ENCODE results near the gene MYL6B. TPM values are rescaled to one million over a fixed set of nuclear protein-coding genes. Genes with fewer than 3 reads are reported as not detected.

Gene MYL6B
- total and polyA plus RNA-seq, 2 donors (not counting 3 experiments of a cell fraction or from before 2014, with no cell fraction given): 135 to 185 TPM

DNA sequence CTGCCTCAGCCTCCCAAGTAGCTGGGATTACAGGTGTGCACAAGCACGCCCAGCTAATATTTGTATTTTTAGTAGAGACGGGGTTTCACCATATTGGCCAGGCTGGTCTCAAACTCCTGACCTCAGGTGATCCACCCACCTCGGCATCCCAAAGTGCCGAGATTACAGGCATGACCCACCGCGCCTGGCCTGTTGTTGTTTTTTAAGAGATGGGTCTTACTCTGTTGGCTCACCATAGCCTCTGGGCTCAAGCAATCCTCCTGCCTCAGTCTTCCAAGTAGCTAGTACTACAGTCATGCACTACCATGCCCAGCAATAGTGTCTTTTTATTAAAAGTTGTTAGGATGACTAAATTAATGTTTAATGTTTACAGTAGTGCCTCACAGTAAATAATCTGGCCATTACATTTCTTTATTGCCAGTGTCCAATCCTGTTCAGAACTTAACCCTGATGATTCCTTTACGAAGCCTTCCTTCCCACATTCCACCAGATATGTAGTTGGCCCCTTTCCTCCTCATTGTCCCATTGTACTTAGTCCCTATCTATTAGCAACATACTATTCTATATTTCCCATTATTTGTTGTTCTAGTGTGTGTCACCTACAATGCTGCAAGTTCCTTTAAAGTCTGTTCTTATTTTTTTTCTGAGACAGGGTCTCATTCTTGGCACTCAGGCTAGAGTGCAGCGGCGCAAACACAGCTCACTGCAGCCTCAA, 45.7 kb downstream of the MYL6B start:
- peak overlapping the region; percentile 68 for H3K9ac ChIP-seq (replicated peaks; ENCODE audit: extremely low read depth, insufficient read depth, low read length)
- H3K79me2 ChIP-seq (ENCODE audit: control insufficient read depth, insufficient read depth, low read length): no peaks in the 10 kb centered on the region
- BruUV-seq (replicated peaks): no TSS peak
- TF ChIP-seq, protein P1, sequence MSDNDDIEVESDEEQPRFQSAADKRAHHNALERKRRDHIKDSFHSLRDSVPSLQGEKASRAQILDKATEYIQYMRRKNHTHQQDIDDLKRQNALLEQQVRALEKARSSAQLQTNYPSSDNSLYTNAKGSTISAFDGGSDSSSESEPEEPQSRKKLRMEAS (IDR thresholded peaks at IDR 0.05; ENCODE audit: insufficient read depth, insufficient read length): no peak
- no peak for TF ChIP-seq MYC (IDR thresholded peaks at IDR 0.05; ENCODE audit: low read depth, low read length)
- TF ChIP-seq POLR2AphosphoS5 (IDR thresholded peaks at IDR 0.05; ENCODE audit: insufficient read depth, low read depth, low read length): peak; percentile 34
- TF ChIP-seq JUN (IDR thresholded peaks at IDR 0.05; ENCODE audit: borderline replicate concordance, insufficient read depth, insufficient read length, low read depth): peak; percentile 79
- TF ChIP-seq GATA2 (IDR thresholded peaks at IDR 0.05; ENCODE audit: insufficient read depth, insufficient read length, low read depth, low read length): peak; percentile 67
- no peaks in the 10 kb centered on the region for H3K27me3 ChIP-seq (ENCODE audit: control insufficient read depth in 2 of 2, insufficient read depth in 2 of 2, low read length in 2 of 2)
- no peak overlapping the region for H3K4me3 ChIP-seq (replicated peaks in 1 of 3; ENCODE audit: insufficient read depth in 1 of 3, low read depth in 1 of 3, low read length in 3 of 3)
- dilution Hi-C loops (cut with MboI; ENCODE audit: extremely low pct_ligation_motif_present, low sequenced_read_pairs) (no loop called here), intact Hi-C loops (cut with micrococcal nuclease) (loop anchor here (1.0 kb wide), 3 partner anchors 8 to 102 kb away; partner anchors contain the start of genes CS and NABP2)
- FAIRE-seq (peak; percentile 79), DNase-seq (ENCODE audit: low read depth, low spot score) (peak; percentile 96)
- POLR2A ChIA-PET: interaction anchor here (1.1 to 4.5 kb wide), 2 partner anchors 23 to 102 kb away, joined by 3 to 37 read pairs; partner anchors contain the start of genes CS and RNF41
- H3K4me2 ChIP-seq (ENCODE audit: insufficient read depth, low read length): peak overlapping the region; percentile 14
- H3K27ac ChIP-seq (ENCODE audit: insufficient read depth, low read depth, low read length): peak overlapping the region; percentile 97
- H2AFZ ChIP-seq (ENCODE audit: low read depth, low read length): no peak overlapping the region
- no peaks in the 10 kb centered on the region for H3K9me1 ChIP-seq (replicated peaks; ENCODE audit: control insufficient read depth, extremely low read depth, insufficient read depth, low read length)
- no peaks in the 10 kb centered on the region for H4K20me1 ChIP-seq (replicated peaks; ENCODE audit: control insufficient read depth, extremely low read depth, insufficient read depth, low read length)
- H3K4me1 ChIP-seq (ENCODE audit: control insufficient read depth, extremely low read depth, insufficient read depth, low read length): peaks cover 32% of the 10 kb centered on the region
- no peaks in the 10 kb centered on the region for H3K36me3 ChIP-seq (ENCODE audit: control insufficient read depth in 2 of 2, extremely low read depth in 1 of 2, insufficient read depth in 2 of 2, low read length in 2 of 2)
- CTCF ChIA-PET: interaction anchor here (1.4 to 4.5 kb wide), 3 partner anchors 9 to 24 kb away, joined by 4 to 42 read pairs (median 18); partner anchors contain the start of genes RNF41 and SMARCC2
- H3K9me3 ChIP-seq (replicated peaks; ENCODE audit: control insufficient read depth, insufficient read depth, low read length): no peaks in the 10 kb centered on the region

DNA sequence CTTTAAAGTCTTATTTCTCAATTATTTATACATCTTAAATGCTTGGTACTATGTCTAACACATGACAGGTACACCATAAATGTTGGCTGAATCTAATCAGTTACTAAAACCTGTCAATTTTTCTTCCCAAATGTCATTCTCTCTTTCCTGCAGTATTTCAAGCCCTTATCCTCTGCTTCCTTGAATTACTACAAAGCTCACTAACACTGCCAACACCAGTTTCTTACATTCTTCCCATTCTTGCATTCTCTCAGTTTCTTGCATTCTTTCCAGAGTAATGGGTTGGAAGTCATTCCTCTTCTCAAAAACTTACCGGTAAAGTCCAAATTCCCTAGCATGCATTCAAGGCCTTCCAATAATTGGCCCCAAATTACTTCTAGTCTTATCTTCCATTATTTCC, 46.4 kb downstream of the MYL6B start:
- Histone ChIP-seq H3K4me1 (ENCODE audit: control insufficient read depth, extremely low read depth, insufficient read depth, low read length) (peaks cover 32% of the 10 kb centered on the region), H3K79me2 (ENCODE audit: control insufficient read depth, insufficient read depth, low read length) (no peaks in the 10 kb centered on the region), H3K36me3 (ENCODE audit: control insufficient read depth in 2 of 2, extremely low read depth in 1 of 2, insufficient read depth in 2 of 2, low read length in 2 of 2) (no peaks in the 10 kb centered on the region), H3K4me3 (replicated peaks in 1 of 3; ENCODE audit: insufficient read depth in 1 of 3, low read depth in 1 of 3, low read length in 3 of 3) (no peak overlapping the region), H3K9me1 (replicated peaks; ENCODE audit: control insufficient read depth, extremely low read depth, insufficient read depth, low read length) (no peaks in the 10 kb centered on the region), H3K9ac (replicated peaks; ENCODE audit: extremely low read depth, insufficient read depth, low read length) (peak overlapping the region; percentile 59), H4K20me1 (replicated peaks; ENCODE audit: control insufficient read depth, extremely low read depth, insufficient read depth, low read length) (no peaks in the 10 kb centered on the region), H2AFZ (ENCODE audit: low read depth, low read length) (no peak overlapping the region), H3K9me3 (replicated peaks; ENCODE audit: control insufficient read depth, insufficient read depth, low read length) (no peaks in the 10 kb centered on the region), H3K27ac (ENCODE audit: insufficient read depth, low read depth, low read length) (peak overlapping the region; percentile 97), H3K4me2 (ENCODE audit: insufficient read depth, low read length) (peak overlapping the region; percentile 48), H3K27me3 (ENCODE audit: control insufficient read depth in 2 of 2, insufficient read depth in 2 of 2, low read length in 2 of 2) (no peaks in the 10 kb centered on the region)
- intact Hi-C loops (cut with micrococcal nuclease) (loop anchor here (1.0 kb wide), 2 partner anchors 7 to 101 kb away; partner anchors contain the start of gene CS), dilution Hi-C loops (cut with MboI; ENCODE audit: extremely low pct_ligation_motif_present, low sequenced_read_pairs) (no loop called here)
- TF ChIP-seq, protein P2, sequence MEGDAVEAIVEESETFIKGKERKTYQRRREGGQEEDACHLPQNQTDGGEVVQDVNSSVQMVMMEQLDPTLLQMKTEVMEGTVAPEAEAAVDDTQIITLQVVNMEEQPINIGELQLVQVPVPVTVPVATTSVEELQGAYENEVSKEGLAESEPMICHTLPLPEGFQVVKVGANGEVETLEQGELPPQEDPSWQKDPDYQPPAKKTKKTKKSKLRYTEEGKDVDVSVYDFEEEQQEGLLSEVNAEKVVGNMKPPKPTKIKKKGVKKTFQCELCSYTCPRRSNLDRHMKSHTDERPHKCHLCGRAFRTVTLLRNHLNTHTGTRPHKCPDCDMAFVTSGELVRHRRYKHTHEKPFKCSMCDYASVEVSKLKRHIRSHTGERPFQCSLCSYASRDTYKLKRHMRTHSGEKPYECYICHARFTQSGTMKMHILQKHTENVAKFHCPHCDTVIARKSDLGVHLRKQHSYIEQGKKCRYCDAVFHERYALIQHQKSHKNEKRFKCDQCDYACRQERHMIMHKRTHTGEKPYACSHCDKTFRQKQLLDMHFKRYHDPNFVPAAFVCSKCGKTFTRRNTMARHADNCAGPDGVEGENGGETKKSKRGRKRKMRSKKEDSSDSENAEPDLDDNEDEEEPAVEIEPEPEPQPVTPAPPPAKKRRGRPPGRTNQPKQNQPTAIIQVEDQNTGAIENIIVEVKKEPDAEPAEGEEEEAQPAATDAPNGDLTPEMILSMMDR (IDR thresholded peaks at IDR 0.05; ENCODE audit: extremely low read depth in 1 of 2, insufficient read depth in 1 of 2, low read depth in 1 of 2, low read length in 2 of 2): no peak
- no peak for TF ChIP-seq EZH2 (IDR thresholded peaks at IDR 0.05; ENCODE audit: borderline replicate concordance, low read depth, low read length, severe bottlenecking)
- TF ChIP-seq MYC (IDR thresholded peaks at IDR 0.05; ENCODE audit: low read depth, low read length): no peak
- TF ChIP-seq GATA2 (IDR thresholded peaks at IDR 0.05; ENCODE audit: insufficient read depth, insufficient read length, low read depth, low read length): no peak
- no peak for TF ChIP-seq POLR2A (IDR thresholded peaks at IDR 0.05; ENCODE audit: low read depth, low read length)
- no peak for TF ChIP-seq JUN (IDR thresholded peaks at IDR 0.05; ENCODE audit: borderline replicate concordance, insufficient read depth, insufficient read length, low read depth)
- TF ChIP-seq POLR2AphosphoS5 (IDR thresholded peaks at IDR 0.05; ENCODE audit: insufficient read depth, low read depth, low read length): no peak
- TF ChIP-seq FOS (IDR thresholded peaks at IDR 0.05; ENCODE audit: borderline replicate concordance, insufficient read depth, low read length): no peak
- TF ChIP-seq, protein P1 (IDR thresholded peaks at IDR 0.05; ENCODE audit: insufficient read depth, insufficient read length): no peak
- ChIA-PET CTCF (interaction anchor here (0.7 to 4.5 kb wide), 4 partner anchors 10 to 59 kb away, joined by 3 to 42 read pairs (median 11); partner anchors contain the start of genes ANKRD52, RNF41 and SMARCC2), POLR2A (interaction anchor here (0.8 to 4.5 kb wide), 2 partner anchors 23 to 38 kb away, joined by 6 to 37 read pairs; partner anchors contain the start of gene RNF41)
- BruUV-seq (replicated peaks): TSS peak; percentile 49
- DNase-seq (ENCODE audit: low read depth, low spot score): peak; percentile 69
- FAIRE-seq: no peak
